ENCODE results near the gene ELF1. TPM values are rescaled to one million over a fixed set of nuclear protein-coding genes. Genes with fewer than 3 reads are reported as not detected.
A peak's percentile ranks its signal among the peaks of the same experiment; 100 is the strongest.

ELF1 gene
- total and polyA plus RNA-seq, 12 donors = 9.9 to 60.5 (median 38.2) TPM

- H3K27ac ChIP-seq = peak overlapping the region; percentile 19 to 91 (median 84)
- TF ChIP-seq CTCF (IDR thresholded peaks at IDR 0.05) = no peak
- no peaks in the 10 kb centered on the region for H3K27me3 ChIP-seq
- DNase-seq (no peak), ATAC-seq (peak in 3 of 8 donors; percentile 3 to 20 (median 11))
- 71 to 85% methylated on average over 4 of the region's 4 CpGs for WGBS, 2 donors
- no peaks in the 10 kb centered on the region for H3K9me3 ChIP-seq
- H3K4me3 ChIP-seq = peak overlapping the region in 6 of 10 donors; percentile 29 to 54 (median 39)
- H3K4me1 ChIP-seq = peaks cover 7 to 89% (median 70%) of the 10 kb centered on the region in 9 donors
- intact Hi-C loops (cut with DNase I) = loop anchor here in 6 of 10 donors (2.0 to 10.0 kb wide), 4 partner anchors 37 to 78 kb away; partner anchors contain the start of gene WBP4 (in 3 of the 6)
- peaks cover 0 to 14% (median 0%) of the 10 kb centered on the region in 9 donors for H3K36me3 ChIP-seq
Observed at GRCh38 chr13:40983725-40984667, 35.1 kb downstream of the ELF1 start.

DNA sequence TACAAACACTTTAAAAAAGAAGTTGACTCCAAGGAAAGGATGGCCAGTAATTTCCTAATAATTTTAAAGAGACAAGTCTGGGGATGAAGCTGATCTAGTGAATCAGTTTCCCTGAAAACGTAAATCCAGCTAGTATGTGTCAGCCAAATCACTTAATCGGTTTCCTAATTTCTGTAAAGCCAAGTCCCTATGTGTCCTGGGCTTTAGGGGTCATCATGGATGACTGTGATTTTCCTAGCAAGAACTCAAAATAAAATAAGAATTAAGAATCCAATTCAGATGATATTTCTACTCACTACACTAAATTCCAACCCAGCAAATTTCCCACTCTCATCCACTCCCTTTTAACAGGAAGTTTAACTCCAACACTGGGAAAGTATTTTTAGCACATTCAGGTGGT lies 35.9 kb downstream of the ELF1 start:
- Histone ChIP-seq H3K4me1 (peaks cover 7 to 89% (median 70%) of the 10 kb centered on the region in 9 donors), H3K27ac (peak overlapping the region; percentile 15 to 91 (median 84)), H3K9me3 (no peaks in the 10 kb centered on the region), H3K27me3 (no peaks in the 10 kb centered on the region), H3K4me3 (peak overlapping the region in 7 of 10 donors; percentile 37 to 54 (median 49)), H3K36me3 (peaks cover 0 to 14% (median 0%) of the 10 kb centered on the region in 9 donors)
- no peak for TF ChIP-seq CTCF (IDR thresholded peaks at IDR 0.05)
- DNase-seq (no peak), ATAC-seq (peak in 3 of 8 donors; percentile 24 to 31 (median 28))
- whole genome bisulfite sequencing, 2 donors = 16 to 43% methylated on average over 2 of the region's 2 CpGs
- intact Hi-C loops (cut with DNase I) = loop anchor here in 6 of 10 donors (2.0 to 10.0 kb wide), 4 partner anchors 36 to 79 kb away; partner anchors contain the start of gene WBP4 (in 3 of the 6)

DNA sequence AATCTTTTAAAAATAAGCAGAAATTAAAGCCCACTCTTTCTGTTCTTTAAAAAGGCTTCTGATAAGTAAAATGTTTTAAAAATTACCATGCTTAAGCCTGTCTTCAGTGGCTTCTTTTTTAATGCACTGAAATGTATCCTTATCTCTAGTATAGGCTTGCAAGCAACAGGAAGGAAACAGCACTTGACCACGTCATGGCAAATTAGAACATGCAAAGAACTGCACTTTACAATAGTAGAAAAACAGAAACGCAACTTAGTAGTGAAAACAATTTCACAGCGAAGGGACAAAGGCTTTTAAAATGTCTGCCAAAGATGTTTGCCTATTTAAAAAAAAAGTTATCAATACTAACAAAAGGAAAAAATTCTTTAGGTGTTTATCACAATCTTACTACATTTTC lies 36.3 kb downstream of the ELF1 start:
- no peaks in the 10 kb centered on the region for H3K27me3 ChIP-seq
- H3K36me3 ChIP-seq = peaks cover 0 to 14% (median 0%) of the 10 kb centered on the region in 9 donors
- no peak for TF ChIP-seq CTCF (IDR thresholded peaks at IDR 0.05)
- H3K4me3 ChIP-seq = peak overlapping the region; percentile 20 to 54 (median 42)
- H3K4me1 ChIP-seq = peaks cover 7 to 89% (median 75%) of the 10 kb centered on the region in 9 donors
- WGBS, 2 donors = 1 to 2% methylated on average over 3 of the region's 3 CpGs
- peak in 1 of 2 donors; percentile 76 for DNase-seq
- intact Hi-C loops (cut with DNase I) = loop anchor here in 6 of 10 donors (2.0 to 10.0 kb wide), 4 partner anchors 35 to 80 kb away; partner anchors contain the start of gene WBP4 (in 3 of the 6)
- peak; percentile 63 to 87 (median 83) for ATAC-seq
- H3K9me3 ChIP-seq = no peaks in the 10 kb centered on the region
- peak overlapping the region; percentile 31 to 91 (median 84) for H3K27ac ChIP-seq

GRCh38 chr13:40981949-40982348 lies 37.2 kb downstream of the ELF1 start:
- no peaks in the 10 kb centered on the region for H3K9me3 ChIP-seq
- peak overlapping the region; percentile 20 to 54 (median 42) for H3K4me3 ChIP-seq
- intact Hi-C loops (cut with DNase I) = loop anchor here in 6 of 10 donors (2.0 to 10.0 kb wide), 4 partner anchors 35 to 80 kb away; partner anchors contain the start of gene WBP4 (in 3 of the 6)
- H3K27me3 ChIP-seq = no peaks in the 10 kb centered on the region
- no peak for TF ChIP-seq CTCF (IDR thresholded peaks at IDR 0.05)
- ATAC-seq (no peak), DNase-seq (no peak)
- 46 to 58% methylated on average over 4 of the region's 4 CpGs for WGBS, 2 donors
- H3K36me3 ChIP-seq = peaks cover 0 to 14% (median 0%) of the 10 kb centered on the region in 9 donors
- peaks cover 7 to 94% (median 82%) of the 10 kb centered on the region in 9 donors for H3K4me1 ChIP-seq
- H3K27ac ChIP-seq = peak overlapping the region; percentile 31 to 91 (median 84)
